ENCODE data around the gene SEL1L3.
"Not testable (repeated sequence)": the region's sequence is repeated elsewhere in the genome, so short reads cannot be mapped to it uniquely, and the experiment has no call there.

Gene SEL1L3

DNA sequence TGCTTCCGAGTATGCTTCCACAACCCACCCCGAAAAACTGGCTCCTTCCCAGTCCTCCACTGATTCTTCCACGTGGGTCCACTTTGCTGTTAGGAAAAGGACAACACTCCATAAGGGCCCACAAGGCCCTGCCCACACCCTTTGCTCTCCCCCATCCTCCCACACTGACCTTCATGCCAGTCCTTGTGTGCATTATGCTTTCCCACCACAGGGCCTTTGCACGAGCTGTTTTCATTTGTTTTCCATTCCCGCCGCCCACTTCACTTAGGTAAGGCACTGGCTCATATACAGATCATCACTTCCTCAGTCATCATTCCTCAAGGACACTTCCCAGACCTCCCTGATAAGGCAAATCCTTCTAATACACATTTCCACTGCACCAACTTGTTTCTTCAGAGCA lies 16.8 kb upstream of the SEL1L3 start:
- no peak for DNase-seq (ENCODE audit: low read depth in 2 of 2)

DNA sequence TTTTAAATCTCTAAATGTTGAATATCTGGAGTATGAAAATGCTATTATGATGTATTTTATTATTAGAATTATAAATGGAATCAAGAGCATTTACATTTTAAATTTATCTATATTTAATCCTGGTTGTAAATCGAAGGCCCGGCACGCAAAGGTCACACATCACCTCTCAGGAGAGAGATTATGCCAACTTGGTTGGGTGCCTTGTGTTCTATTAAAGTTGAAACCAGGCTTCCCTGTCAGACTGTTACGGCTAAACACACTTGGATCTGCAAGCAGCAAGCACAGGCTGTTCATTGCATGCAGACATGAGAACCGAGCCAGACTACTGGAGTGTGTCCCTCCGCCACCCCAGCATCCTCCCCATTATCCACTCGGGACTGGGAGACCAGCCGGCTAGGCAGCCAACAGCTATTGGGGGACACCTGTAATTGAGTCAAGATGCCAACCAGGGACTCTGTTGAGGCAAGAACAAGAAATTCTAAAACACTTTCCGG lies 16.4 kb upstream of the SEL1L3 start:
- no peak for DNase-seq (ENCODE audit: low read depth in 2 of 2)

DNA sequence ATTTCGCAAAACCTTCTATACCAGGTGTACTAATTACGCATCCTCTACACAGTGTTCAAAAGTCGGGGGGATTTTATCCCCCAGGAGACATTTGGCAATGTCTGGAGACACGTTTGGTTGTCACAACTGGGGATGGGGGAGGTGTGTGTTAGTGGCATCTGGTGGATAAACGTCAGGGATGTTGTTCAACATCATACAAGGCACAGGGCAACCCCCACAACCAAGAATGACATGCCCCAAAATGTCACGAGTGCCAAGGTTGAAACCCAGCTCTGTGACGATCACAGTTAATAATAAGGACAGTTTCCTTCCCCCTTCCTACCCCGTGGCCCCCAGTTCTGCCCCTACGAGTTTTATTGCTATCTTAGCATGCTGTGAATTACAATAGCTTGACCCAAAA lies 15.9 kb upstream of the SEL1L3 start:
- DNase-seq (ENCODE audit: low read depth in 2 of 2): no peak

DNA sequence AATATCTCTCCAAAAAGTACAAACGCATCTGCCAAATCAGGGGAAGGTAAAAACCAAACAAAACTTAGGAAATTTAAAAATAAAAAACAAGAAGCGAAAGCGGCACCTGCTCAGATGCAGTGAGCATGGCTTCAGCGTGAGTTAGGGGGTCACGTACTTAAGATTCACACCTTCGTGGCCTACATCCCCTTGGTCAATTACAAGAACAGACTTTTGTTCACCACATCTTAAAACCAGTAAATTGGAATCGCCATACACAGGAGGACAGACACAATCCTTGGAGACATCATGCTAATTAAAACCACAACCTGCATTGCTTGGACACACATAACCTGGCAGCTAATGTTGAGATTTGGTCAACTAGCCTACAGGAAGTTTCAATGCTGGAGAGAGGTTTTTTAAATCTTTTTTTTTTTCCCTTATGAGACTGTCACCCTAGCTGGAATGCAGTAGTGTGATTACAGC lies 12.5 kb upstream of the SEL1L3 start:
- DNase-seq (ENCODE audit: low read depth in 2 of 2): no peak

DNA sequence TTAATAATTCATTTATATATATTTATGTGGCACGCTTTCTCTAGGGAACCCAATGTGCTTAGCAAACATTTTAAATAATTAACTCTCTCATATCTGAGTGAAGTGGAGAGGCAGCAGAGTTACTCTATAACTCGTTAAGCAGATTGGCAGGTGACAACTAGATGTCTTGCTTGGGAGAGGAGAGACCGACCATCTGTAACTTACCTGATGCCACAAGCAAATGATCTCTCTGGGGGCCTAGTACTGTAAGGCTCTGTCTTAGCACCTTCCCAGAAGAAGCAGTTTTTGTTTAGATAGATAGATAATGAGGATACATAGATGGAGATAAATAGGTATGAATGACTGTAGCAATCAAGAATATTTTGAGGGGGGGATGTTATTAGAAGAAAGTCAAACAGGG lies 11.9 kb upstream of the SEL1L3 start:
- DNase-seq (ENCODE audit: low read depth in 2 of 2): no peak

DNA sequence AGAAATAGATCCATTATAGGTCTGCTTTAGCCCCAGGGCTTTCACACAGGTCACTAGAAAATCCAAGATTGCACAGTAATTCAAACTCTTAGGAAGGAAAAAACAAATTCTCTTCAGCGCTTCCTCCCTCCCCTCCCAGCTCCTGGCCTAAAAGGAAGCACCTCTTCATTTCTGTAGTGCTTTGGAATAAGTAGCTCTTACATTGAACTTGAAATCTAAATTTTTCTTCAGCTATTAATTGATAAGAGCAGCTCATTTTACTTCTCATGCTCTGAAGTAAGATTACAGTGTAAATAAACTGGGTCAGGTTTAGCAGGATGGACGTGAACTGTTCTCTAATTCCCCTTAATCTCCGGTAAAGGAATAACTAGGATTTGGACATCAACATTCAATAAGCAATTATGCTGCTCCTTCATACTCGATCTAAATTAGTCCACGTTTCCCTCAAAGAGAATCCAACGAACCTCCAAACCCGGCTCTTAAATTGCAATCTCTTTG lies 10.9 kb upstream of the SEL1L3 start:
- no peak for DNase-seq (ENCODE audit: low read depth in 2 of 2)

DNA sequence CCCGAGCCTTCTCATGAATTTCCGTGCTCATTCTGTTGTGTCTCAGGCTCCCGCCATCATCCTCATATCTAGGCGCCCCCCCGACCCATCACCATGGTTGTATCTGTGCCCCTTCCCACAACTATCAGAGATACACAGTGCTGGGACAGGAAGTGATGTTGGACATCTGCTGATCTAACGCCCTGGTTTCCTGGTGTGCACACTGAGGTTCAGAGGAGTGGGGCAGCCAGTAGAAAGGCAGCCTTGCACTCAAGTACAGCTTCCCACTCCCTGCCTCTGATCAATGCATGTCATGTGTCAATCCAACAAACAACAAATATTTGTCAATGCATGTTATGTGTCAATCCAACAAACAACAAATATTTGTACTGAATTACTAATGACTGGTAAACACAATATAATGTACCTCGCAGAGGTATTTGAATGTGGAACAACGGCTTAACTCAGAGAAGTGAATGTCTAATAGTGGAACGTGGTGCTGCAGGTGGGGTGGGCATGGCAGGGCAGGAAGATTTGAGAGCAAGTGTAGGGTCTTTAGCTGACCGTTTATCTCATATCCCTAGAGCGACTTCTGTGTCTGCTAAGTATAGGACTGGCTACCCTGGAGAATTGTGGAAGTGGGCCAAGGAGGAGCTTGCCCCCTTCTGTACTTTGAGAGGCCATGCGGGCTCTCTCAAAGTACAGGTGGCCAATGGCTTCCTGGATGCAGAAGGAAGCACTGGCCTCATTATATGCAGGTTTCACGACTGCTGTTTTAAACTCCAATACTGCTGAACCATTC lies 10.3 kb upstream of the SEL1L3 start:
- no peak for DNase-seq (ENCODE audit: low read depth in 2 of 2)

DNA sequence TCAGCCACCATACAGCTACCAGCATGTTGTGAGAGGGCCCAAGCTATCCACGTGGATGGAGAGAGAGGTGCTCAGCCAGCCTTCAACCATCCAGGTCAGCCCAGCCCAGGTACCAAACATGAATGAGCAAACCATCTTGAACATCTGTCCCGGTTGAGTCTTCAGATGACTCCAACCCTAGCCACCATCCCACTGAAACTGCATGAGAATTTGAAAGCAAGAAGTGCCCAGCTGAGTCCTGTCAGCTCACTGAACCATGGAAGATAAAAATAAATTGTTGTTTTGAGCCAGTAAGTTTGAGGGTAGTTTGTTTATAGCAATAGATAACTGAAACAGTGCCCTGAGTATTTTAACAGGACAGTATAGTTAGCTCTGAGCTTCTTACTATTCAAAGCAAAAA lies 7.3 kb upstream of the SEL1L3 start:
- no peak for DNase-seq (ENCODE audit: low read depth in 2 of 2)

DNA sequence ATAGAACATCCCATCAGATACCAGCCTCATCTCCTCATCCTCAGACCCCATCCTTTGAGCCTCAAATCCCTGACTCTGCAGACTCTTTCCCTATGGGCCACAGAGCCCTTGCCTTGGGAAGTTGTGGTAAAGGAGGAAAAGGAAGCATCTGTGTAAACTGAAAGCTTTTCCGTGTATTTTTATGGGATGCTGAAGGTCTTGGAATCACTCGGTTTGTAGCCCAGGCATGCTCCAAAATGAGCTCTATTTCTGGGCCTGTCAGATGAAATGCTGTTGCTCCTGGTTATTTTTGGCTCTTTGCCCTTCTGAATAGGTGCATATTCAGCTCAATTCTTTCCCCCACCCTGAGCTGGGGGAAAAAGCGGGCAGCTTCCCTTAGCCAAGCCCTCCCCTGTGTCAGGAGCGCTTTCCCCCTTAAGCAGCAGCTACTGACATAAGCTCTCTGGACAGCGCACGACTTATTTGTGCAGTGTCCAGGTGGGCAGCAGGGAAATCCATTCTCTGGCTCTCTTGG lies 5.0 kb upstream of the SEL1L3 start:
- no peak for DNase-seq (ENCODE audit: low read depth in 2 of 2)

DNA sequence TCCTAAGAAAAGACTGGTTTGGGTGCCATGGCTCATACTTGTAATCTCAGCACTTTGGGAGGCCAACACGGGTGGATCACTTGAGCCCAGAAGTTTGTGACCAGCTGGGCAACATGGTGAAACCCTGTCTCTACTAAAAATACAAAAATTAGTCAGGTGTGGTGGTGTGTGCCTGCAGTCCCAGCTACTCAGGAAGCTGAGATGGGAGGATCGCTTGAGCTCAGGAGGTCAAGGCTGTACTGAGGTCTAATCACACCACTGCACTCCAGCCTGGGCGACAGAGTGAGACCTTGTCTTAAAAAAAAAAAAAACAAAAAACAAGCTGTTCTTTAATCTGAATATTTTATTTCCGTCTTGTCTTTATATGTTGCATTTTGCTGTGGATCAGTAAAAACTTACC lies 3.6 kb upstream of the SEL1L3 start:
- DNase-seq (ENCODE audit: low read depth in 2 of 2): not testable (repeated sequence)

DNA sequence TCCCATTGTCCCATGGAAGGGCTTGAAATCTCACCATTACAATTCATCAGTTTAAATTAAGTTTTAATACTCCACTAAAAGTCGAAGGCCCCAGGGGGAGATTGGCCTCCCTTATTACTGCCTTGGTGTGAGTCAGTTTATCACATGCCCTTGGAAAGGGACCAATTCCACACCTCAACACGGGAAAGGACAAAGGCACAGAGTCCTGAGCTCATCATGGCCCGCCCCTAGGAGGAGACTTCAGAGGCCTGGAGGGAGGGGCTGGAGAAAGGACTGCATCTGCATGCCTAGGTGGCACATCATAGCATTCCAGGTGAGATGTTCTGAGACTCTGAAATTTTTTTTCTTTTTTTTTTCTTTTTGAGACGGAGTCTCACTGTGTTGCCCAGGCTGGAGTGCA lies 2.8 kb upstream of the SEL1L3 start:
- no peak for DNase-seq (ENCODE audit: low read depth in 2 of 2)

DNA sequence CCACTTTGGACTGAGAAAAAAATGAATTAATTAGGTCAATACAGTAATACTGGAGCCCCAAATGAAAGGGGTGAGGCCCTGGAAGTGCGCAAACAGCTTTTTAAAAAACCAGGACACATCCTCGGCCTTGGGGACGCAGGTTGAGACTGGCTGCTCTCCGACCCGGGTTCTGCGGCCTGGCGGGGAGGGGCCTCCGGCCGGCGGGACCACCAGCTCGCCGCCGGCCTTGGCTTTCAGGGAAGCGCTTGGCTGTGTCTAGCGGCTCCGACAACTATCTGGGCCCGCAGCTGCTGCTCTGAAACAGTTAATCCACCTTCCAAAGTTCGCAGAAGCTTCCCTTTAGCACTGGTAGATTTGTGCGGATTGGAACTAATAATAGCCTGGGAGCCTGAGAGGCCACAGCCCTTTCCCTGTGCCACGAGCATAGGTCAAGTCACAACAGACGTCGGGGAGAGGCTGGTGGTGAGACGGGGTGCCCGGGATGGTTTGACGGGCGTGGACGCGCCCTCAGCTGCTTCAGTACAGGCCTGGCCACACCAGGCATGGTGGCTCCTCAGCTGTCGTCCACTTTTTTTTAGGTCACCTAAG lies 1.1 kb upstream of the SEL1L3 start:
- no peak for DNase-seq (ENCODE audit: low read depth in 2 of 2)

DNA sequence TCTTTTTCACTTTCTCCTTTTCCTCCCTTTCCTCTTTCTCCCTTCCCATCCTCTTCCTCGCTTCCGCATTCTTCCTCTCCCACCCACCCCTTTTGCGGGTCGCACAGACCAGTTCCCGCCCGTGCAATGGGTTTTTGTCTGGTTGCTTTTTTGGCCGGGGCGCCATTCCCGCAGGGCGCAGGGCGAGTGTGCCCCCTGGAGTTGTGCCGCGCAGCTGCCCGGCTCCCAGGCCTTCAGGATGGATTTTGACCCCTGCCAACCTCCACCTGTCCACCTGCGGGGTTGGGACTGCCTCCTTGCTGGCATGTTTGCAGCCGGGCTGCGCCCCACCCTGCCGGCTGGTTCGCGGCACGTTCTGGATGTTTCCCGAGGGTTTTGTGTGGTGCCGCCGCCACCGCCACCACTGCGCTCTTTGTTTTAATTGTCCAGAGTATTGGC lies 578 bp upstream of the SEL1L3 start:
- no peak for DNase-seq (ENCODE audit: low read depth in 2 of 2)

DNA sequence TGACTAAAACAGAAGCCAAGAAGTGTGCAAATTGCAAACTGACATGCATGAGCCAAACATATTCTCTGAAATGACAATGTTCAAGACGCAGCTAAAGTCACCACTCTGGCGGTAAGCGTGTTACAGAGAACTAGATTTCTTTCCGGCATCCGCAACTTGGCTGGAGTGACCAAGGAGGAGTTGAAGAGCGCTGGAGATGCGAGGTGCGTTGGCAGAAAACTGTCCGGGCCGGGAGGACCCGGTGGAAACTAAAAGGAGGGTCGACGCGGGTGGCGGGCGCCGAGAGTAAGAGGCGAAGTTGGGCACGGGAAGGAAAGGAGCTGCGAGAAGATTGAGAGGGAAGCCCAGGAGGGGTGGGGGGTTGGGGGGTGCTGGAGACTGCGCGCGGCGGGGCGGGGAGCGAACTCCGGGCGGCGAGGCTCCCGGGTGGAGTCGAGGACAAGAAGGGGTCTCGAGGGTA lies 807 bp downstream of the SEL1L3 start:
- peak in 1 of 2 donors; percentile 14 for DNase-seq (ENCODE audit: low read depth in 2 of 2)

DNA sequence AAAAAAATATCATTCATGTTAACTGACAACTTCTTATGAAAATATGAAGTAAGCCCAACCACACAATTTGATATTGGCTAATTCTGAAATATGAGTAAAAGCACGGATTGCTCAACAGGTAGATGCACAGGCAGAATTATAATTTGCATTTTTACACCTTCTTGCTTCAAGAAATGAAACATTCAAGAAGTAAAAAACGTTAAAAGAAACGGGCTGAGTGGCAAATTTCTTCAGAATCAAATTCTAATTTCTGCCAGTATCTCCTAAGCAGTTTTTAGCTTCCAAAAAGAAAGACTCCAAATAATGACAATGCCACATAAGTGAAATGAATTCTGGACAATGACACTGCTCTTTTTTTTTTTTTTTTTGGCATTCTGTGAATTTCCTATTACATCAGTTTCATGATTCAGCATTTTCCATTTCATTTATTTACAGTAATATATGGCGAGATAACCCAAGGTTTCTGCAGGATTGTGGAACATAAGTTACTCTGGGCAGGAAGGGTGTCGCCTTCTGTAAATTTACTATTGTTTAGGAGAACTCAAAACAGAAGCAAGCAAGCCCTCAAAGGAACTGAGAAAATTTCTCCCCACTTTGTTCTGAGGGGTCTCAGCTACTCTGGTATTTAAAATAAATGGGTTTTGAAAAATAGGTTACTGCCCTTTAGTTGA lies 1.4 kb downstream of the SEL1L3 start:
- DNase-seq (ENCODE audit: low read depth in 2 of 2): no peak

DNA sequence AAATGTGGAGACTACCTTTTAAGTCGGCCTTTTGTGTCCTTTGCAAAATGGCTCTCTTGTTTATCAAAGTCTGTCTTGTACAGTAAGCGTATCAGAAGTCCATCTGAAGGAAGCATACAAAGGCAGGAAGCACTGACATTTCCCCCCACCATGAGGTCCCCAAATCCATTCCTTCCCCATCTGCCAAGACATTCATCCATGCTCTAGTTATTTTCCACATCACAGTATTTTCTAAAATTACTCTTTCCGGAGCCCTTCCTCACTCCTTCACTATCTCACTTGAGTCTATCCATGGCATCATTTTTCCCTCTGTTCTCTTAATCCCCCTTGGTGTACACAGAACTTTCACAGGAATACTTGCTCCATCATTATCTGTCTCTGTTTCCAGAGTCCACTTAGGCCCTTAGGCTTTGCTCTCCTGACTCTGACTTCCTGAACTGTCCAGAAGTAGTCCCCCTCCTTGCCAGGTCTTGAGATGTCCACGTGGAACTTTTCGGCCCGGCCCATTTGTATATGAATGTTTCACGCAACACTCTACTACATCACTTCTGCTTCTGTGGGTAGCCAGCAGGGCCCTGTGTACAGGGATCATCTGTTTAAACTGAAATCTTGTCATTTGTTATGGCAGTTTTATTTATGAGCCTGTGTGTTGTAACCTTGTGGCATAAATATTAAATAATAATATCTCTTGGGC lies 2.1 kb downstream of the SEL1L3 start:
- no peak for DNase-seq (ENCODE audit: low read depth in 2 of 2)

DNA sequence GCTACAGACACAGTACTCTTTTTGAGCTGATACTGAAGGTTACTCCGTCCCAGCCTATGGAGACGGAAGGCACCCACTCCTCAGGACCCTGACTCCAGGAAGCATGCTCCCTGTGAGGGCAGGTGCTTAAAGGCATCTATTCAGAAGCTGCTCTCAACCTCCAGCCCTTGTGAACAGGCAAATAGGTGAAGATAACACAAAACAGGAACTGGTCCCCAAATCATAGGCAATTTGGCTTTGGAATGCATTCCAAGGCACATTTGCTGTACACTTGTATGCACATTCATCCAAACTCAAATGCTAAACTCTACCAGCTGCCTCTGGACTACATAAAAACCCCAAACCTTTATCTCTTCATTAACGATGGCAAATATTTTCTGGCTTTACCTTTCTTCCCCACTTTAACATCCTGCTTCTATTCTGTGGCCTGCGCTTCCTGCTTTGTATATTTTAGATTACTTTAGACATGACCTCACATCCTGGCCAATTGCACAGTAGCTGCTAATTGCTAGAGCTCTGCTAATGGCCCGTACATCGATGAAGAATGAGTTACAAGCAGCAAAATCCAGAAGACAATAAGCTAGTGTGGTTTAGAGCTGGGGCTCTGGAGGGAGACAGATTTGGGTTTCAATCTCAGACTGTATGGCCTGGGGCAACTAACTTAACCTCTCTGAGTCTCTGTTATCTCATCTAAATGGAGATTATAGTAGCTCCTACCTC lies 3.2 kb downstream of the SEL1L3 start:
- DNase-seq (ENCODE audit: low read depth in 2 of 2): no peak

DNA sequence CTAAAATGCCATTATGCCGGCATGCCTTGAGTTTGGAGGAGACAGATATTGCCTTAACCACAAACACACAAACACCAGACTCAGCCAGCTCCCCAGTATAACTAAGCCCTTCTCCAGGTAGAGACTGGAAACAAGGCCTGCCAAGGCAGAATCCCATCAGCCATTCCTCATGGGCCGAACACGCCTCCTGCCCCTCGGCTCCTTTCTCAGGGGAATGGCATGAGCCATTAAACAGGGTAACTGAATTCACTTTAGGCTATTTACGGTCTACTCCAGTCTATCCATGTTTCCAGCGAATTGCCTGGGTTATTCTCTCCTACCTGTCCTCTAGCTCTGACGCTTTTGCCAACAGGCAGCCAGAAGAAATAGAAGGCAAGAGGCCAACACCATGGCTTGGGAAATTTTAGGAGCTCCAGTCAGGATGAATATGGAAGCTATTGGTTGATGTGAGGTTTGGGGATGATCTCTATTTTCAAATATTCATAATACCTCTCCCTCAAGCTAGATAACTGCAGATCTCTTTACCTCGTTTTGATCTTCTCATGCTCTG lies 4.9 kb downstream of the SEL1L3 start:
- DNase-seq (ENCODE audit: low read depth in 2 of 2): no peak

DNA sequence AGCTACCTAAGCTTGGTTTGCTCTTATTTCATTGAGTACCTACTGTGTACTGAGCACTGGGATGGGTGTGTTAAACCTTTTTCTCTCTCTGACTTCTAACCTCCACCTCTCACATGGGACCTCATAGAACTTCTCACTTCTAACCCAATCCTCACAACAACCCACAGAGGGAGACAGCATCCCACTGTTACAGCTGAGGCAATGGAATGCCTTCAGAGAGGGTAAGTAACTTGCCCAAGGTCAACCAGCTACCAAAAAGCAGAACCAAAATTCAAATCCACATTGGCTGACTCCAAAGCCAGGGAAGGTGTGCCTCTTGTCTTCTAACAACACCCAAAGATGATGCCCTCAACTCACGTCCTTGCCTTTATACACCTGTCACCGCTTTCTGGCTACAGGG lies 5.4 kb downstream of the SEL1L3 start:
- no peak for DNase-seq (ENCODE audit: low read depth in 2 of 2)

DNA sequence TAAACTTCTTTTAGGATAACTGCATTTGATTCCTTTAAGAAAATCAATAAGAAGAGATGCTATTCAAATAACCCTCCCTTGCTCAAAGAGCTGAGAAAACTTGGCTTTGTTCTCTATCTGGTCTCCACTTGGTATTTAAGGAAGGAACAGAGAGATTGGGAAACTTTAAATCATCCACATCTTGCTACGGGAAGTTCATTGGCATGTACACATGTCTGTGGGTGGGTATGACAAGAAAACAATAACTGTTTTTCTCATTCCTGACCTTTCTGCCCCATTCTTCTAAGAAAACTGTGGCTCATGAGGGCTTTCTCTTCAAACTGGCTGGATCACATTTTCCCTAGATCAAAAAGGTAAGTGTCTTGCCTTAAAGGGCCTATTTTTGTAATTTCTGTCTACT lies 6.0 kb downstream of the SEL1L3 start:
- no peak for DNase-seq (ENCODE audit: low read depth in 2 of 2)

DNA sequence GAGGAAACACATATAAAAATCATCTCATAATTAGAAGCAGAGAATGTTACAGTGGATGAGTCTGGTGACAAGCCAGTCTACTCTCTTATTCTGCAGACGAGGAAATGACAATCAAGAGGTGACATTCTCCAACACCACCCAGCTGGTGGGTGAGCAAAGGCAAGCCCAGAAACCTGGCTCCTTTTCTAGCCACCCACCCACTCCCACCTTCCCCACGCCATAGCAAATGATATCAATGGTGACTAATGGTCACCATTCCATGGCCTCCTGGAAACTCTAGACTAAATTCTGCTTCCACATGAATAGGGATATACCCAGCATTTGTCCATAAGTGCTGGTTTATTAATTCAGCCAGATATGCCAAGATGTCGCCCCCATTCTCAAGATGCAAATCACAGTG lies 10.7 kb downstream of the SEL1L3 start:
- no peak for DNase-seq (ENCODE audit: low read depth in 2 of 2)
